Fibroblast of gingiva (primary cell): ENCODE data around the gene DAPK1.

Source experiments
- DNase-seq: peaks from one replicate; pipeline ENCODE4 v3.0.0-alpha.2; 2011; ENCODE audit warnings: low read depth

Gene DAPK1

DNA sequence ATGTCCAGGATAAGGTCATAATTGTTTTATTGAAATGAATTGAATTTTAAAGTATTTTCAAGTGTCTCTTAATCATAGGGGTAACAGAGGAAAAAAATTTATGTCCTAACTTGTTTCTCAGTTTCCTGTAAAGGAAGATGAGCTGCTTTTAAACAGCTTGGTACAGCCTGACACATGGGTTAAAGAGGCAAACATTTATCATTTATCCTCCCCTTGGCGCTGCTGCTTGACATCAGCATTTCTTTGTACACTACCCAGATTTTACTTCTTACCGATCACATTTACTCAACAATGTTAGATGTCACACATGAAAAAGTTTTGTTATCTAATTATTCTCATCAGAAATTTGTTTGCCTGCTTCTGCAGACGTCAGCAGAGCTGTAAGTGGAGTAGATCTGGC is 148.9 kb downstream of the DAPK1 start:
- no peak for DNase-seq

DNA sequence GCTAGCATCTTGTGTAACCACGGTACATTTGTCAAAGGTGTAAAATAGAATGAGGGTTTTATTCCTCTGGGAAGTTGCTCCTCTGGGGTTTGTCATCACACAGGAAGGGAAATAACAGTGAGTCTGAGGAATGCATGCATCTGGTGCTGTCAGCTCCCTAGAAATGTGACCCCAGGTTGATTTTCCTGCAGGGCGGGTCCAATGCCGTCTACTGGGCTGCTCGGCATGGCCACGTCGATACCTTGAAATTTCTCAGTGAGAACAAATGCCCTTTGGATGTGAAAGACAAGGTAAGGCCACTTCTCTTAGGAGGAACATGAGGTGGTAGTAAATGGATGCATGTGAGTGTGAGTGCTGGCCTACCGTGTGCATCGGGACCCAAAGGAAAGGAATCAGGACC is 149.4 kb downstream of the DAPK1 start:
- DNase-seq = no peak

DNA sequence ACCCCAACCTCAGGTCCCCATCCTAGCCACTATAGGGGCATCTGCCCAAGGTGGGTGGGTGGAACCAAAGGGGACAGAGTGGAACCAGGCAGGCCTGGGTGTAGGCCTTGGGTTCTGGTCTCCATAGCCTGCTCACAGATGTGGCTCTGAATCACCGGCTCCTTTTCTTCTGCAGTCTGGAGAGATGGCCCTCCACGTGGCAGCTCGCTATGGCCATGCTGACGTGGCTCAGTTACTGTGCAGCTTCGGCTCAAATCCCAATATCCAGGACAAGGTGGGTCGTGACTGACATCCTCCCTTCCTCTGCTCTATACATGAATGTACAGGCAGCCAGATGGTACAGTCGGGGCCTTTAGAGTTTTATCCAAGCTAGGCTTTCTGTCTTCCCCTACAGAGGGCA is 150.9 kb downstream of the DAPK1 start:
- DNase-seq = no peak

DNA sequence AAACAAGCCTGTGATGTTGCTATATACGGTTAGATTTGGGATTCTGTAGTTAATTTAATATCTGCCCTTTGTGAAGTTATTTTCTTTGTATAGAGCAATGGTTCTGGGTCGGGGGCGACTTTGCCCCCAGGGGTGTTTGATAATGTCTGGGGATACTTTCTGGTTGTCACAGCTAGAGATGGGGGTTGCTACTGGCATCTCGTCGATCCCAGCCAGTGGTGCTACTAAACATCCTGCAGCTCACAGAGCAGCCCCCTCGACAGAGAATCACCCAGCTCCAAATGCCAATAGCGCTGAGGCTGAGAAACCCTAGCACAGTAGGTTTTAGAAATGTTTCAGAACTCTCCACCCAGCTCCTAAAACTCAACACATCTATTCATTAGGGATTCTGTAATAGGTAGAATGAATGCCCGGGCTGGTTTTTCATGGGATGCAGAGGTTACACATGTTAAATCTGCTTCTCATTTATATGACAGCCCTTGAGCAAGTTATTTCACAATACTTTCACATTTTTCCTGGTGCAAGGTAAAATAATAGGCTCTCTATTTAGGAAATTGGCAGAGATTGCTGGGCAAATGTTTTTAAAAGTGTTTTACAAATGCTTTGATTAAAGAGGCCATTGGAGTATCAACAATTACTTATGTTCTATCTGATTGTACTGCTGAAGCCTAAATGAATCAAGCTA is 153.1 kb downstream of the DAPK1 start:
- DNase-seq = peak; percentile 64

DNA sequence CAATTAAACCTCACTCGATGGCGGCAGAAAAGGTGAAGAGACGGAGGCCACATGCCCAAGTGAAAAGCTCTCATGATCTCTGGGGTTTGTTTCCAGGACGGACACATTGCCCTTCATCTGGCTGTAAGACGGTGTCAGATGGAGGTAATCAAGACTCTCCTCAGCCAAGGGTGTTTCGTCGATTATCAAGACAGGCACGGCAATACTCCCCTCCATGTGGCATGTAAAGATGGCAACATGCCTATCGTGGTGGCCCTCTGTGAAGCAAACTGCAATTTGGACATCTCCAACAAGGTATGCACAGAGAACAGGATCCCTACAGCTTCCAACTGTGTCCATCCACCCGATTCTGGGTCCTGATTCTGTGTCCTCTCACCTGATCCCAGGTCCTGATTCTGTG is 153.8 kb downstream of the DAPK1 start:
- DNase-seq = no peak

DNA sequence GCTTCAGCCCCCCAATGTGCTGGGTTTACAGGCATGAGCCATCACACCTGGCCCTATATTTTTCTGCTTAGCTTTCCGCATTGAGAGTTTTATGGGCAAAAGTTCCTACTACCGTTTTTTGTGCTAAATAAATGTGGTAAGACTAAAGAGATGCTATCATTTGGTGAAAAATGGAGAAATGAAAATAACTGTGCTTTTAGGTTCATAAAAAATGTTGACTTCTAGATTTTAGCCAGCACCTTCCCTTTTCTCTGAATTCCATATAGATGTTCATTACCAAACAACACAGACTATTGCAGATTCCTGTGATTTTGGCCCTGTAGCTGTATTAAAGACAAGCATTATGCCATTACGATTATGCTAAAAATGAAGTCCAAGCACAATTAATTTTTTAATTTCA is 156.3 kb downstream of the DAPK1 start:
- no peak for DNase-seq

DNA sequence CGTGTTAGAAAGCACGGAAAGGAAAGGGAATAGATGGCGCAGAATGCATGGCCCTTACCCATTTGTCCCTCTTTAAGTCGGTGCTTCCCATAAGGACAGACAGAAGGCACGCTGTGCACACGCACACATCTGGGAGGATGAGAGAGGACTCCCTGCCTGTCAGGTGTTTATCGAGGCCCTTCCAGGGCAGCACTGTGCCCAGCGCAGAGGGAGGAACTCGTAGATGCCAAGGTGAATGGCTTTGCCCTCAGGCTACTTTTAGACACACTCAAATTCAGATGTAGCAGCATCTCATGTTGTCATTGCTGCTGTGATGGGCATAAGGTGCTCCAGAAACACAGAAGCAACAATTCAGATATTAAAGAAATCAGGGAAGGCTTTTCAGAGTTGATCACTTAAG is 158.1 kb downstream of the DAPK1 start:
- no peak for DNase-seq

DNA sequence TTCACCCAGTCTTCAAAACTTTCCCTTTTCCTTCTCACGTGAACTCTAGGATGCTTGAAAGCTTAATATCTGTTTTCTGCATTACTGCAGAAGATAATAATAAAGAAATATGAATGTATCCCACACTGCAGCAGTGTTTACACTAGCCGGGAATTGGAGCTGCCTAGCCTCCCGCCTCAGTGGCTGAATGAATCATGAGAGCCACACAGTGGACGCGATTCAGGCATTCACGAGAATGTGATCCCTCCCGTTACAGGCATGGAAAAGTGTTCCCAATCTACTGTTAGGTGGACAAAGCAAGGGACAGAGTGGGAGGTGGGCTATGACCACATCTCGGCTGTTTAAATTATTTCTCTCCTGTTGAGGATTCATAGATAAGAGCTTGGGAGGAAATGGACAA is 158.8 kb downstream of the DAPK1 start:
- DNase-seq = peak; percentile 51

DNA sequence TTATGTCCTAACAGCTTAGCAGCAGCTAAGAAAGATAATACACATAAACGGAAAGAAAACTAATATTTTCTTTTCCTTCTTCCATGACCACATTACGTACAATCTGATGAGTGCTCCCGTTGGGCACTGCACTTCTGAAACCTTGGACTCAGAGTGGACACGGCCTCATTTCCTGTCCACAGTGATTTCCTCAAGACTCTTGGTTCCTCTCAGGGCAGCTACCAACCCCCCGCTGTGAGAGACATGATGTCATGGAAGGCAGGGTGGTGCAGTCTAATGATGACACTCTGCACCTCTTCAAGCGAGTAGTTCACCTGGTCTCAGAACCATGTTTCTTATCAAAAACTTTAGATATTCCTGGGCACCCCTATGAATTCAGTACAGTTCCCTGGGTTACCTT is 159.5 kb downstream of the DAPK1 start:
- no peak for DNase-seq

DNA sequence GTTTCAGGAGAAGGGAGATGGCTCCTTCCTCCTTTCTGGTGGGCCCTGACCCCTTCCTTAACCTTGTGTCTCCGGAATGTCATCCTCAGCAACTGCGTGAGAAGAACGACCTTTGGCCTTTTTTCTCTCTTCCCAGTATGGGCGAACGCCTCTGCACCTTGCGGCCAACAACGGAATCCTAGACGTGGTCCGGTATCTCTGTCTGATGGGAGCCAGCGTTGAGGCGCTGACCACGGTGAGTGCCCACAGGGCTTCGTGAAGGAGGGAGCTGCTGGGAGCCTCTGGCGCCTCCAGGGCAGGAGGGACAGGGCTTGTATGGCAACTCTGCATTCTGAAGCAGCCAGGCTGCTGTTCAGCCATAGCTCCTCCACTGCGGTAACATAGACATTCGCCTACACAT is 160.2 kb downstream of the DAPK1 start:
- no peak for DNase-seq

DNA sequence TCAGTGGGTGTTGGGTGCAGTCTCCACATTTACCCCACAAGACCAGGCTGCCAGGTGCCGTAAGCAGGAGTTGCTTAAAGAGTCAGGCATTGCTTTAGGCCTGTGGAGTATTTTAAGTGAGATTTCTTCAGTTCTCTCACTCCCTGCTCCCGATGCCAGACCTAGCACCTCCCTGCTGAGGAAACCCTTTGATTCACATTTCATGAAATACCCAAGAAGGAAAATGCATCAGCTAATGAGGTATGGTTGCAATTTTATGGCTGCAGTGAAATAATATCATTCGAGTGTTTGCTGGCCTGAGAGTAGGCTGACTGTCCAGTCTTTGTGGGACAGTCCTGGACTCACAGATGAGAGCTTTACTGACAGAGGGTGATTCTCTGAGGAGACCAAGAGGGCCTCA is 160.8 kb downstream of the DAPK1 start:
- no peak for DNase-seq

DNA sequence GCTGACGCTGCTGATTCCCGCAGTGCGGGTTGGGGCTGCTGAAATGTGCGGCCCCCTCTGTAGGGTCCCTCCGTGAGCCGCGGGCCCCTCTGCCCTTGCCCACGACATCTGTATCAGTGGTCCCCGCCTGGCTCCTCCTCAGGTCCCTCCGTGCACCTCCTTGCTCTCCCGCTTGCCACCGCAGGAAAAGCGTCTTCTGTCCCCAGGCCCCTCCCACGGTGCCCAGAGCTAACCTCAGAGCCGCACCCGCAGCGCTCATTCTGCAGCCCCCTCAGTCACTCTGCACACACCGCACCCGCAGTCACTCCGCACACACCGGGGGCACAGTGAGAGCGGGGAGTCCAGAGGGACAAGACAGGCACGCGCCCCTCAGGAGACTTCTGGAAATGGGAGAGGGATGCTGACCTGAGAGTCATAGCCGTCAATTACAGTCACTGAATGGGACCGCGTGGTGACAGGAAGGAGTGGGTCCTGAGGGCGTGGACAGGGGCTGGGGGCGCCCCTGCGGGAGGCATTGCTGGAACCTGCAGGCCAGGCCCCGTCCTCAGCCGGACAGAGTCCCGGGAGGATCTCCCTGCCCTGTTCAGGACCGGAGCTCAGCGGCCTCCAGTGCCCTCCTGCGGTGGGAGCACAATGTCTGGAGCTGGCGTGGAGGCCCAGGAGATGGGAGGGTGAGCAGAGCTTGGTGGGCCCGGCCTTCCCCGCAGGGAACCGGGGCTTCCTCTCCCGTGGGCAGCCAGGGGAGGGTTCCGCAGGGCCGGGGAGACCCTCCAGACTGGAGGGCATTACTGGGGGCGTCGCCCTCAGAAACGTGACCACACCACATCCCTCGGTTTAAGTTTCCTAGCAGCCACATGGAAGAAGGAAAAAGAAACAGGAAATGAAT is 162.1 kb downstream of the DAPK1 start:
- DNase-seq = no peak

DNA sequence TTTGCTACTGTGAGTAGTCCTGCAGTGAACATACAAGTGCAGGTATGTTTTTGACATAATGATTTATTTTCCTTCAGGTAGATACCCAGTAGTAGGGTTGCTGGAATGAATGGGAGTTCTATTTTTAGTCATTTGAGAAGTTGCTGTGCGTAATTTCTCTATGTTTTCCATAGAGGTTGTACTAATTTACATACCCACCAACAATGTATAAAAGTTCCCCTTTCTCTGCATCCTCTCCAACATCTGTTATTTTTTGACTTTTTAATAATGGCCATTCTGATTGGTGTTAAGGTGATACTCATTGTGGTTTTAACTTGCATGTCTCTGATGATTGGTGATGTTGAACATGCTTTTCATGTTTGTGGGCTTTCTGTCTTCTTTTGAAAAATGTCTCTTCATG is 163.6 kb downstream of the DAPK1 start:
- no peak for DNase-seq

DNA sequence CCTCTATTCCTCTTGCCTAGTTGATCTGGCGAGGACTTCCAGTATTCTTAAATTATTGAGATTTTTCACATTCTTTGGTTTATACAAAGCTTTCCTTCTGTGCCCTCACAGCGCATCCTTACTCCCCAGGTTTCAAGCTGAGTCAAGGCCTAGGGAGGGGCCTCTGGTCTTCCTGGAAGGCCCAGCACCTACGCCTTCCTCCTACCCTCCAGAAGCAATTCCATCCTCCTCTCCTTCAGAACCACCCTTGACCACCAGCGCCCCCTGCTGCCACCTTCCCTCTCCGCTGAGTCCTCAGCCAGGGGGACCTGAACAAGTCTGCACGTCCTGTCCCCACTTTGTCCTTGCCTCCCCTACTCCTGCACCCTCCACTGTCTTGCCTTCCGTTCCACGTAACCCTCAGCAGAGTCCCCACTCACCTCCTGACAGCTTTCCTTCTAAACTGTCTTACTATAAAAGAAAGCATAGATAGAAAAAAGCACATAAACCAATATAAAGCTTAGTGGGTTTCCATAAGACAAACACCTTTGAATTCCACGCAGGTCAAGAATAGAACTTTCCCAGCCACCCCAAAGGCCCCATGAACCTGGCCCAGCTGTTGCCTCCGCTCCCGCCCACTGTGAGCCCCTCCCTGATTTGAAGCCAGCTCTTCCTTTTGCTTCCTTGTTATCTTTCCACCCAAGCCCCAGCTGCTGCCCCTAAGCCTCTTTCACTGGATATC is 165.3 kb downstream of the DAPK1 start:
- DNase-seq = peak; percentile 44

DNA sequence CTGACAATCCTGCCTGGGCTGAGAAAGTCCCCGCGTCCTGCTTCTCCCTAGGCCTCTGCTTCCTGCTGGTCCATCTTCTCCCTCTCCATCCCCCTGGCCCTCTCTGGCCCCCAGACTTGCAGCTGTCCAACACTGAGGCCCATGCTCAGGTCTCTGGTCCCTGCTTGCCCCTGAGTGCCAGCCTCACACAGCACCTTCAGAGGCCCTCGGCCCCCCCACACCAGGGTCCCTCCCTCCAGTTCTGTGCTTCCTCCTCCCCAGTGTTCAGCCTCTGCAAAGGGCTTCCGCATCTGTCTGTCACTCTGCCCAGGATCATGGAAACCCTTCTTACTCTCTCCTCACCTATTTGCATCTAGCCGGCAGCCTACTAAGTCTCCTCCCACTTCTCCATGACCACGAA is 165.9 kb downstream of the DAPK1 start:
- DNase-seq = no peak

DNA sequence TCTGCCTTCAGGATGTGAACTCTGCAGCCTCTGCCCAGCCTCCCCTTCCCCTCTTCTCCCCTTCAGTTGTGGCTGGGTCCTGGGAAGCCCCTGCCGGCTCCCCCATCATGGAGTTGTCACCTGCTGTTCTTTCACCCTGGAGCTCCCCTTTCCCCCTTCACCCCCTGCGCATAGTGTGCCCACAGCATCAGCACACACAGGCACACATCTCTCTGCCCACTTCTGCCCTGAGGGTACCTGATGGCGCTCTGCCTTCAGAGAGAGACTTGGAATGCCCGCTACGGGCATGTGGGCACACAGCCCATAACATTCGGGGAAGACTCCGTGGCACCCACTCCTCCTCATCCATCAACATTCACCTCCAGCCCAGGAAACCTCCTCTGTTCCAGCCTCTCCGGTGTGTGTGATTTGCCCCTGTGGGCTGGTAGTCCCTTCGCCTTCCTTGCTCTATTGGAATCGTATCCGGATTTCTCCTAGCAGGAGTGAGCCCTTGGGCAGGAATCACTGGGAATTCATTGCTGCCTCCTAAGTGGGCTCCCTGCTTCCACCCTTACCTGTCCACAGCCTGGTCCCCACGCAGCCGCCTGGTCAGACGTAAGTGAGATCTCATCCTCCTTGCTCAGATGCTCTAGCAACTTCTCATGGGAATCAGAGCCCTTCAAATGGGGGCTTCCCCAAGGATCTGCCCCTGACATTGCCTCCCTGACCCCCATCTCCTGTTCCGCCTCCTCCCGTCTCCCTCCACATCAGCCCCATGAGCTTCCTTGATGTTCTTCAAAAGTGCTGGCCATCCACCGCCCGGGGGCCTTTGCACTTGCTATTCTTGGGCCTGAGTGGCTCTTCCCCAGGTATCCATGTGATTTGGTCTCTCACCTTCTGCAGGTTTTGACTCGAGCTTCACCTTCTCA is 166.7 kb downstream of the DAPK1 start:
- no peak for DNase-seq

DNA sequence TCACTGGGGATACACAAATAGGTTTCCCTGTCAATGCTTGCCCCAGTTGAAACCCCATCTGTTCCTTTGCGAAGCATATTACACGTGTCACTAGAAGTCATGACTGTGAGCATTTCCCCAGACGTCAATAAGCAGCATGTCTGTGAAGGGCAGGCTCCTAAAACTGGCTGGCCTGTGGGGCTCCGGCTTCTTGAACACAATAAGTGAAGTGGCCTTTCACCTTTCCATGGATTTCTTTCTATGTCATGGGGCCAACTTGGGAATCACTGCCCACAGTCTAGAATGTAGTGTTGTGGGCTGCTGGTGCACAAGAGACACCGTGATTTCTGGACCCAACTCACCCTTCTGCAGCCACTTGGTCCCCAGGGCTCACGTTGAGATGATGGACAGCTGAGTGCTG is 167.8 kb downstream of the DAPK1 start:
- no peak for DNase-seq

DNA sequence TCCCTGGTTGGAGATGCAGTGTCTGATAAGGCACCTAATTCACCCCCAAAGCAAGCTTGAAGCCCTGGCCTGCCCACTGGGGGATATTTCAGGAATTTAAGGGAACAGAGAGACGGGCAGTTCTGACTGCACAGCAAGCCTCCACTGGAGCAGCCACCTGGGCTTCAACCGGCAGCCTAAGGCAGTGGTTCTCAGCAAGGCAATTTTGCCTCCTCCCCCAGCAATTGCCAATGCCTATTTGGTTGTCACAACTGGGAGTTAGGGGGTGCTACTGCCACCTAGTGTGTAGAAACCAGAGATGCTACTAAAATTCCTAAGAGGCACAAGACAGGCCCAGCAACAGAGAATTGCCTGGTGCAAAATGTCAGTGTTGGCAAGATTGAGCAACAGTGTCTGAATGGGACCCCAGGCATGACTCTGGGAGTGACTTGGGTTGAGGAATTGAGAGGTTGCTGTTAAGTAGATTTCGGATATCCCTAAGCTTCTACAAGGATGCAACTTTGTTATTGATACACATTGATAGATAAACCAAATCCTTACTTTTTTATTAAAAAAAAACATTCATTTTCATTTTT is 169.6 kb downstream of the DAPK1 start:
- DNase-seq = no peak

DNA sequence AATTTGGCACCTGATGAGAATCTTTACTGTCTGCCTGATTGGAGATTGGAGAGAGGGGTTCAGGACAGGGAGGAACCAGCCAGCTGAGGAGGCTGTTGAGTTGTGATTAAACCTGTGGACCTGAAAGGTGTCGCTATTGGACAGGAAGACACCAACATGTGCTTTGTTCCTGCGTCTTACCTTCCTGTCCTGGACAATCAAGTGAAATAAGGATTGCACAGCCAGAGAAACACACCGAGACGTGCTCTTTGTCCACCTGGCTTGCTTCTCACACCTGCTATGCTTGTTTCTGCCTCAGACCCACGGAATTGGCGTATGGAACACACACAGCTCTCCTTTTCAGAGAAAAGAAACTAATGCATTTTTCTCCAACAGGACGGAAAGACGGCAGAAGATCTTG is 170.6 kb downstream of the DAPK1 start:
- DNase-seq = no peak

DNA sequence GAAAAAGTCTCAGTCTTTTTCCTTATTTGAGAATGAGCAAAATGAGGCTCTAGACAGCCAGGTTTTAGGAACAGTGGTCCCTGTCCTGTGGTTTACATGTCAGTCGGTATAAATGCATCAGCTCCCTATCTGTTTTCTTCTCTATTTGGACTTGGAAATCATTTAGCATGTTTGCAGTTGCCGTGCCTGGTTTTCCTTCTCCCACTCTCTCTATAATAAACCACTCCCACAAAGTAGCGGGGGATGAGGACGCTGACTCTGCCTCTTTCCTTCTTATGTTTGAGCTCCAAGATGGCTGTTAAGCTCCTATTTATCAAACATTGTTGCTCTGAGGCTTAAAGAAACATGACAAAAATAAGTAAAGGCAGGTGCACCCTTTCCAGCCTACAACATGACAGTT is 171.1 kb downstream of the DAPK1 start:
- DNase-seq = no peak

DNA sequence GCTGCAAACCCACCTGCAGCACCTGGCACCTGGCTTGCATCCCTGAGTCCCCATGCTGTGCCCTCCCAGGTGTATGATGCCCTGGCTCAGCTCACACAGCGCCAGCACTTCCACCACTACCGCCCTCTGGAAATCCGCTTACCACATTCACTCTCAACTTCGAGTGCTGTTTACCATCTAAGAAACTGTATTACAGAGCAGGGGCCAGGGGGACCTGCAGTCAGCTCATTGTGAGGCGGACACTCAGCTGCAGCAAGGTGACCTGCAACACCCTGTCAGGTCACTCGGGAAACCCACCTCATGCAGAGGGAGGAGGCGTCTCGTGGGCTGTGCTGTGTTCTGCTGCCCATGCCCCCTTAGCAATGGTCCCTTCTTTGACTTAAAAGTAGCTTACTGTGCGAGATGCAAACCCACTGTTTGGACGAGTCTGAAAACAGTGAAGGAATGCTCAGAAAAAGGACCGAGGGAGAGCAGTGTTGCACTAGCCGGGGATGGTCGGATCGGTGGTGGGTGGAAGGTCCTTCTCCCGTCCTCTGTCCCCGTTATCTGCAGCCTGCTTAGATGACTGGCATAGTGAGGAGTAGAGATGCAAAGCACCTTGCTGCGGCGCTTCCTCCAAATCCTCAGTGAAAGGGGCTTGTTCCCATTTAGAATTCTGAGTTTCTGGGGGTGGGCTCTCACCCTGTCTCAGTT is 173.1 kb downstream of the DAPK1 start:
- DNase-seq = no peak
